Measurements from ENCODE around the gene PSME1. TPM values are rescaled to one million over a fixed set of nuclear protein-coding genes. Genes with fewer than 3 reads are reported as not detected.
A peak's percentile ranks its signal among the peaks of the same experiment; 100 is the strongest.

PSME1 gene
- total and polyA plus RNA-seq, 10 of the 15 experiments (the other 5 are each of a cell fraction or from before 2014, with no cell fraction given) = 250 to 1,378 (median 412) TPM

- peaks cover 43% of the 10 kb centered on the region for H3K79me2 ChIP-seq (ENCODE audit: control insufficient read depth, insufficient read depth, low read length)
- no peaks in the 10 kb centered on the region for H4K20me1 ChIP-seq (ENCODE audit: control insufficient read depth, insufficient read depth)
- peak overlapping the region; percentile 90 for H3K4me2 ChIP-seq (ENCODE audit: control insufficient read depth, insufficient read depth)
- POLR2A ChIA-PET = interaction anchor here (0.7 to 4.8 kb wide), 23 partner anchors 8 to 80 kb away, joined by 3 to 99 read pairs (median 9); partner anchors contain the start of genes CHMP4A, DCAF11, EMC9 and IPO4
- no peak overlapping the region for H2AFZ ChIP-seq (ENCODE audit: control insufficient read depth, low read depth, low read length)
- in situ Hi-C loops (cut with MboI) = no loop called here
- 33% methylated on average over 8 of the region's 8 CpGs for WGBS (ENCODE audit: insufficient coverage, insufficient replicate concordance, low lambda C conversion rate, missing lambda C conversion rate)
- CTCF ChIA-PET = interaction anchor here (0.8 to 4.2 kb wide), 27 partner anchors 8 to 530 kb away, joined by 3 to 63 read pairs (median 6); partner anchors contain the start of genes CHMP4A, CIDEB, DCAF11 and EMC9
- peaks cover 43 to 56% of the 10 kb centered on the region in 2 experiments for H3K36me3 ChIP-seq (ENCODE audit: control insufficient read depth in 2 of 2, insufficient read depth in 2 of 2, low read length in 1 of 2)
- RAD21 ChIA-PET (ENCODE audit: unreplicated experiment) = interaction anchor here (0.7 to 4.5 kb wide), 22 partner anchors 9 to 148 kb away, joined by 3 to 60 read pairs (median 10); partner anchors contain the start of genes CHMP4A, CIDEB, DCAF11 and EMC9
- H3K4me3 ChIP-seq = peak overlapping the region; percentile 99
- DNase-seq (ENCODE audit: low read depth, low spot score) (no peak), FAIRE-seq (peak; percentile 44), ATAC-seq (peak; percentile 4; the same call in 2 of the 3 replicates)
- no peaks in the 10 kb centered on the region for H3K27me3 ChIP-seq (replicated peaks in 1 of 2; ENCODE audit: control insufficient read depth in 2 of 2, insufficient read depth in 2 of 2, low read length in 1 of 2)
- BruUV-seq (replicated peaks) = TSS peak; percentile 64
- peak overlapping the region; percentile 96 for H3K27ac ChIP-seq (ENCODE audit: control insufficient read depth, insufficient read depth)
- H3K9ac ChIP-seq (ENCODE audit: control insufficient read depth, insufficient read depth, low read length) = peak overlapping the region; percentile 83
- intact Hi-C loops (cut with micrococcal nuclease; ENCODE audit: unreplicated experiment) = no loop called here
- SMC1A ChIA-PET (ENCODE audit: uncharacterized antibody, unreplicated experiment) = interaction anchor here (1.0 to 4.9 kb wide), 23 partner anchors 9 to 145 kb away, joined by 3 to 54 read pairs (median 5); partner anchors contain the start of genes CHMP4A, CIDEB, DCAF11 and IPO4
- H3K9me3 ChIP-seq (replicated peaks; ENCODE audit: control insufficient read depth, insufficient read depth, low read length) = no peaks in the 10 kb centered on the region
- peaks cover 38% of the 10 kb centered on the region for H3K4me1 ChIP-seq (ENCODE audit: control insufficient read depth, insufficient read depth, low read length)
- 0 out of 2 replicates have a peak, but pooled peaks have one; percentile 33 for TF ChIP-seq STAT1 (conservative IDR thresholded peaks at IDR 0.05)
- no peak for TF ChIP-seq RAD21 (IDR thresholded peaks at IDR 0.05; ENCODE audit: insufficient read depth, low read depth, low read length)
- no peak for TF ChIP-seq NR2C1 (IDR thresholded peaks at IDR 0.05)
- peak; percentile 19; the same call in 1 of the 2 replicates for TF ChIP-seq IKZF1 (conservative IDR thresholded peaks at IDR 0.05)
- TF ChIP-seq IKZF2 (IDR thresholded peaks at IDR 0.05) = peak; percentile 21 to 32; a peak in 2 of 4 replicates
- no peak for TF ChIP-seq RELA (IDR thresholded peaks at IDR 0.05; ENCODE audit: borderline replicate concordance, partially characterized antibody)
- TF ChIP-seq ATF7 (IDR thresholded peaks at IDR 0.05; ENCODE audit: low read depth) = no peak
- TF ChIP-seq TCF3 (IDR thresholded peaks at IDR 0.05; ENCODE audit: borderline replicate concordance, insufficient read depth, low read depth, low read length) = no peak
- TF ChIP-seq BACH1 (IDR thresholded peaks at IDR 0.05; ENCODE audit: borderline replicate concordance) = 0 out of 2 replicates have a peak, but pooled peaks have one; percentile 40
- TF ChIP-seq MAX (IDR thresholded peaks at IDR 0.05; ENCODE audit: low read depth, low read length) = no peak
- peak; percentile 66 for TF ChIP-seq LARP7 (IDR thresholded peaks at IDR 0.05)
- TF ChIP-seq CUX1 (IDR thresholded peaks at IDR 0.05; ENCODE audit: insufficient replicate concordance, low read depth, low read length) = no peak
- no peak for TF ChIP-seq CHD1 (IDR thresholded peaks at IDR 0.05; ENCODE audit: low read depth, low read length)
- TF ChIP-seq MXI1 (IDR thresholded peaks at IDR 0.05; ENCODE audit: low read depth, low read length) = no peak
- TF ChIP-seq BCLAF1 (IDR thresholded peaks at IDR 0.05) = no peak
- TF ChIP-seq POU2F2 (IDR thresholded peaks at IDR 0.05; ENCODE audit: borderline replicate concordance, low read depth, low read length) = peak; percentile 30; the same call in 1 of the 3 replicates
- TF ChIP-seq TCF7 (IDR thresholded peaks at IDR 0.05; ENCODE audit: borderline replicate concordance) = no peak
Observed at GRCh38 chr14:24162093-24162492, 26.1 kb downstream of the PSME1 start.
